GM21360 (cell line): Measurements from ENCODE around the gene RORC.
"Not testable (repeated sequence)": the region's sequence is repeated elsewhere in the genome, so short reads cannot be mapped to it uniquely, and the experiment has no call there.

Experiments used
- ATAC-seq: cut with Tn5 transposase; IDR thresholded peaks from one replicate; pipeline ENCODE4 v1.9.1; 2021; ENCODE audit warnings: mild to moderate bottlenecking, moderate library complexity; ENCODE audit not compliant: unreplicated experiment

Gene RORC

DNA sequence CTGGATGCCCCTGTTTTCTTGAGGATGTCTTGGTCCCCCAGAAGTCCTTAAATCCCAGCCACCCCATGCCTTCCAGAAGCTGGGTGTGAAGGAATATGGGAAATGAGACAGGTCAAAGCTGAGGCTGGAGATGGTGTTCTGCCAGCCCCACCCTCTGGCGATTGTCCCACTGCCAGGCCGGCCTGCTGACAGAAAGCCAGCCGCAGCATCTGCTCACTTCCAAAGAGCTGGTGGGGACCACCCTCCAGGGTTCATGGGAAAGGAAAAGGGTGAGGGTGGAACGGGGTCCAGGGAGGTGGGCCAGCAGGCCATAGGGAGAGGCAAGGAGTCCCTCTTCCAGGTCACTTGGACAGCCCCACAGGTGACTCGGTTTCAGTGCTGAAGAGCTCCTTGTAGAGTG is 24.5 kb downstream of the RORC start:
- no peak for ATAC-seq

DNA sequence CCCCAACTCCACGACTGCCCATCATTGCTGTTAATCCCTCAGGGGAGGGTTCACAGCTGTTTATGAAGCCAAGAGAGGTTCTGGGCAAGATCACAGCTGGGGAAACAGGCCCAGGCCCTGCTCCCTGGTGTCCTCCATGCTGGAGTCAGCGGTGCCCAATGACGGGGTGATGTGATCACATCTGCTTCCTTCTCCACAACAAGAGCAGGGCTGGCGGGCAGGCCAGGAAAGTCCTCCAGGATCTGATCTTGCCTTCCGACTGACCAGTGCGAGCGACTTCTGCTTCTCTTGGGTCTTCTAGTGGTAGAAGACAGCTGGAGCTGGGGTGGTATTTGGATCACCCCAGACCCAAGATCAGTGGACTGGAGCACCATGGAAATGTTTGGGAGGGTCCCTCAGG is 25.4 kb downstream of the RORC start:
- ATAC-seq, result no peak

DNA sequence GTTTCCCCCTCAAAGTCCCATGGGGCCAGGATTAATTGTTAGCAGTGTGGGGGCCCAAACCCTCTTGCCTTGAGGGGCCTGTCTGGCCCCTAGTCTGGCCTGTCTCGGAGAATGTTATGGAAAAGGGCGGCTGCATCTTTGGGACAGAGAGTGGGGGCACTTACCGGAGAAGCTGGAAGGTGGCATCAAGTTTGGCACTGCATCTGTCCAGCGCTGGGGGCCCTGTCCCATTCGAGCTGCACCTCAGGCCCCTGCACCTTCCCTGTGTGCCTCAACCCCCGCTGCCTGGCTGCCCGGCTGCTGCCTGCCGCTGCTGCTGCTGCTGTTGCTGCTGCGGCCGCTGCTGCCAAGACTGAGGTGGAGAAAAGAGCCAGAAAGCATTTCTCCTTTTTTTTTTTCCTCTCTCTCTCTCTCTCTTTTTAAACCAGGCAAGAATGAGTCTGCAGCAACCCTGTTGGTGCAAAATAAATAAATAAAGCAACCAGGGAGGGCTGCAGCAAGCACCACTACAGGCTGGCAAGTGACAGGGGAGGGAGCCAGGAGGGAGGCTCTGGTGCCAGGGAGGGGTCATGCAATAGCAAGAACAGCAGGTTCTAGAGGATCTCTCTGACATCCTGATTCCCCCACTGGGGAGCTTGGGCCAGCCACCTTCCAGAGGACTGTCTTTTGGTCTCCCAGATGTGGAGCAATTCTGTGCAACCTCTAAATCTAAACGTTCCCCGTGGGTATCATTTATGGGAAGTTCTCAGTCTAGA is 26.4 kb downstream of the RORC start, which contains the start of gene LINGO4:
LINGO4 (minus strand) TSS at position 354 of the 755 bp plus-strand sequence. CDS start 2,715 bp downstream, outside the sequence.
- no peak for ATAC-seq

DNA sequence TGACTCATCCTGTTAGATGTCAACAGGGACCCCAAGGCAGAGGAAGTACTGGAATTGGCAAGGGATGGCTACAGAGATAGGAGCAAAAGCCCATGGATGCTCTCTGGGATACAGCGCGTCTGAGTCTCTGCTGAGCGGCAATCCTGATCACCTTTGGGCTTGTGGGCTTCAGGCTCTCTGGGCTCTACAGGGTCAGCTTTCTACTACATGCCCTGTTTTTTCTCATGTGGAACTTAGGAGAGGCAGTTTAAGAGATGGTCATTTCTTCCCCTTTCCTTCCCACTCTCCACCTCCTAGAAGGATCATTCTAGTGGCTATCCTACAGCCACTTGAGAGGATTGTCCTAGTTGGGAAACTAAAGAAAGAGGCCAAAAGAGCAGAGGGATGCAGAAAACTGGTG is 27.7 kb downstream of the RORC start:
- ATAC-seq, result no peak

DNA sequence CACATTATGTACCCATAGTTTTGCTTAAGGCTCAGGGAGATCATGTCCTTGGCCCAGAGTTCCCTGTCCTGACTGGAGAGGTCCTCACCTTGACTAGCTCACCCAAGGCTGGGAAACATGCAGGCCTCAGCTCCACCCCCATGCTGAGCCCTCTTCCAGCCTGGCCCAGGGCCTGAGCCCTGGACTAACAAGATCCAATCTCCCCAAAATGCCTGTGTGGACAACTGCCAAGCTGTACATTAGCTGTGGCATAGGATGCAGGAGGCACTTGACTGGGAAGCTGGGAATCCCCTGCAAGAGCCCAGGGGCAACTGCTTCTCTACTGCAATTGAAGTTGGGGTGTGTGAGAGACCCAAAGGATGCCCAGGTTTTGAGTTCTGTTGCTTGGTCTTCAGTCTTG is 28.4 kb downstream of the RORC start:
- no peak for ATAC-seq

DNA sequence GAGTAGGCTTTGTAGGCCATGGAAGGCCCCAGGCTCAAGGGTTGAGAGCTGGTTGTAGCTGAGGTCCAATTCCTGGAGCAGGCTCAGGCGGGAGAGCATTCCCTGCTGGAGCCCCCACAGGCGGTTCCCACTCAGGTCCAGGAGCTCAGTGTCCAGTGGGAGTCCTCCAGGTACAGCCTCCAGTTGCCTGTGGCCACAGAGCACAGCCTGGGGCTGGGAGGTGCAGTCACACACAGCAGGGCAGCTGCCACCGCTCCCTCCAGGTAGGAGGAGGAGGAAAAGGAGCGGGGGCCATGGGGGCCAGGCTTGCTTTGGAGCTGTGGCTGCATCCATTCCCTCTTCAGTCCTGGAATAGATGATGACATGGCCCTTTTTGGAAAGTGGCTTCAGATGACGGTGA is 29.2 kb downstream of the RORC start:
- no peak for ATAC-seq

DNA sequence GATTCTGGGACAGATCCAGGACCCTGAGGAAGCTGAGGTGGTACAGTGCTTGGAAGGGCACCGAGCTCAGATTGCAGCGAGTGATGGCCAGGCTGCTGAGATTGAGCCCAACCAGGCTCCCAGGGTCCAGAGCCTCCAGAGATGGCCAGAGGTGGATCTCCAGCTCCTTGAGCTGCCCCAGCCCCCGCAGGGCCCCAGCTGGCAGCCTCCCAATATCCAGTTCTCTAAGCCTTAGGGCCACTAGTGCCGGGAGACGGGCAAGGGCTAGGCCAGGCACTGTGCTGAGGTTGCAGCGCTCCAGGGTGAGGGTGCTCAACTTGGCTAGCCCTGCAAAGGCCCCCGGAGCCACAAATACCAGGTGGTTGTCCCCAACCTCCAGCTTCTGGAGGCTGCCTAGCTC is 29.8 kb downstream of the RORC start:
- ATAC-seq, result no peak

DNA sequence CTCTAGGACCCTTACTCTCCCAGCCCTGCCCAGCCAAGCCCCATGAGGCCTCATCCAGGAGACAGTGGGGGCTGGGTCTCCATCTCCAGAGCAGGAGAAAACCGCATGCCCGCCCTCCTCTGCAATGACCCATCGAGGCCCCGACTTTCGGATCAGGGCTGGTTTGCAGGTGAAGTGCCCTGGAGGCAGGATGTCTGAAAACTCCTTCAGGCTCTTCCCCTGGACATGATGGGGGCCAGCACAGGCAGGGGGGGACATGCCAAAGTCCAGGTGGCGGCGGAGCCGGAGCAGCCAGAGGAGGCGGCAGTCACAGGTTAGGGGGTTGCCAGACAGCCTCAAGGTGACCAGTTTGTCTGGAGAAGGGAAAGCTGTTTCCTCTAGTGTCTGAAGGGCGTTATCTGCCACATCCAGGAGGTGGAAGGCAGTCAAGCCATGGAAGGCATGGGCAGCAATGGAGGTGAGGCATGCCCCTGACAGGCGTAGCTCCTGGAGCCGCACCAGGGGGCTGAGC is 30.2 kb downstream of the RORC start:
- ATAC-seq, result no peak

DNA sequence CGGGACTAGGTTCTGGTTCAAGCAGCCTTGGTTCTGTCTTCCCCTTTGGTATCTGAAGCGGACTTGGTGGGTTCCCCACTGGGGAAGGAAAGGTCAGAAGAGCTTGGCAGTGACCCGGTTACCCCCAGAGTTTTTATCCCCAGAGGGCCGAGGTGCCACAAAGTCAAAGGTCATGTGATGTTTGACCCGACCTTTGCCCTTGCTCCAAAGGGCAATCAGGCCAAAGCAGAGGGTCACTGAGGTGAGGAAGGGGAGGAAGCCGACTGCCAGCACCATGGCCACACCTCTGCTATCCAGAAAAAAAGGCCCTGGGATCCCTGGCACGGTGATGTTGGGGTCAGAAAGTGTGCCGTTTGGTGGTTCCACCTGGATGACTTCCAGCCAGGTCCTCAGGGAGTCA is 30.8 kb downstream of the RORC start:
- ATAC-seq, result no peak

DNA sequence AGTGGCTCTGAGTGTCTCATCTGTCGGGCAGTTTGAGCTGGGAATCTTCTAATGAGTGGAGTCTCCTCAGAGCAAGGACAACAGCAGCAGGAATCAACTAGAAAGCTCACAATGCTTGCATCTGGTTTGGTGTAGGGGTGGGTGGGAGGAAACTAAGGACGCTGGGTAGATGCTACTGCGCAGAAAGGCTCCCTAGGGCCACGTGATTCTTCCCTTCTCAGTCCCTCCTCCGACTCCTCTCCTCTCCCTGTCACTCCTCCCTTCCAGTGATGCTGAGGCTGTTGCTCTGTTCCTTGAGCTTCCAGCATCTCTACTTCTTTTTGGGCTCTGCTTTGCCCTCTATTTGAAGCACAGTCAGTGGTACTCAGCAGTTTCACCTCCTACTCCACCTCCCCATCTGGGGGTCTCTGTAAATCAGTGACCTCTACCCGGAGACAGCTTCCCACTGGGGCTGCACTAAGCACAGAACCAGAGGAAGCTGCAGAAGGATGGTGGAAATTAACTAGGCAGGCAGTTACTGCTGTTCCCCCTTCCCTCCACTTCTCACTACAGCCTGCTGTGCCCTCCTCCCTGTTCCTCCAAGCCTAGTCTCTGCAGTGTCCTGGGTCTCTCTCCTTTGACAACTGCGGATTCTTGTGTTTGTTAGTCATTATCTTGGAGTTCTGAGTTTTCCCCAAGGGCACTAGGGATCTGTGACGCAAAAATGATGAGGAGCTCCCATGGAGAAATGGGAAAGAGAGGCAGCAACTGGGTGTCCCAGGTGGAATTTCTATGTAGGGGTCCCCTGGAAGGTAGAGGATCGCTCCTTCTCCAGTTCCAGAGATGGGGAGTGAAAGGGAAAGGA is 32.2 kb downstream of the RORC start:
- ATAC-seq, result no peak

DNA sequence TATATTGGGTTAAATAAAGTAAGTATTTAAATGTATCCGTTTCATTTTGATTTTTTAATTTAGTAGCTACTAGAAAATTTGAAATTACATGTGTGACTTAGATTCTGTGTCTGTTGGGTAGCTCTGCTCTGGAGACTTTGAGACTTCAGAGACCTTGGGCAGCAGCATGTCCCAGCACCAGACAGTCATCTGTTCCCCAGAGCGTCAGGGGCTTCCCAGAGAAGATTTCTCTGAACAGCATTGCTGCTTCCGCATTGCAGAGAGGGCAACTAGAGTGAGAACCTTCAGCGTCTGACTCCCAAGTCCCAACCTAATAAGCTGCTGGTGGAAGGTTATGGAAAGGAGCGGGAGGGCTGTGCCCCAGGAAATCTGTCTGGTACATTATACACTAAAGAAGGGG is 33.0 kb downstream of the RORC start:
- ATAC-seq, result no peak

DNA sequence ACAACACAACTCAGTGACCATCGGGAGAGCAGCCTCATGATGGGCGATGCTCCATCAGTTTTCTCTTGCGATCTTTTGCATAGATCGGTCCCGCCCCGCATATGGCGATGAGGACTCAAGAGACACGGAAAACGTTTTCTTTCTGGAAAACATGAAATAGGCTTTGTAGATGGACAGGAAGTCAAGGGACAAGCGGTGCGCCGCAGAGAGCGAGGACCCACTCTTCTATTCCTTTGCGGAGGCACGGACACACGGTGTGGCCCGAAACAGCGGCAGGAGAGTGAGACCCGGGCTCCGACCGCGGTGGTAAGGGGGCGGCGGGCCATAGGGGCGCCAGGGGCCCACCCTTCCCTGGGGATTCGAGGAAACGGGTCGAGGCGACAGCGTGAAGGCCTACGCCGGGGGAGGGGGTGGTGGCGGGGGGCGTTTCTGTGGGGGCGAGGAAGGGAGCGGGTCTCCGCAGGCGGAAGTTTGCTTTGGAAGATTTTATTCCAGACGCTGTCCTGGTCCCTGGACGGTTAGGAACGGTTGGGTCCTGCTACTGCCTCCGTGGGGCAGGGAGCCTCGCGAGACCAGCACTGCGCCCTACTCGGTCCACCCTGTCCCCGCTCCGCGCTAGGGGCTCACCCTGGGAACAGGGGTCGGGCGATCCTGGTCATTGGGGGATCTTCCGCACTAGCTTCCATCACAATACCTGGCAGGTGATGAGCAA is 40.5 kb downstream of the RORC start:
- no peak for ATAC-seq

DNA sequence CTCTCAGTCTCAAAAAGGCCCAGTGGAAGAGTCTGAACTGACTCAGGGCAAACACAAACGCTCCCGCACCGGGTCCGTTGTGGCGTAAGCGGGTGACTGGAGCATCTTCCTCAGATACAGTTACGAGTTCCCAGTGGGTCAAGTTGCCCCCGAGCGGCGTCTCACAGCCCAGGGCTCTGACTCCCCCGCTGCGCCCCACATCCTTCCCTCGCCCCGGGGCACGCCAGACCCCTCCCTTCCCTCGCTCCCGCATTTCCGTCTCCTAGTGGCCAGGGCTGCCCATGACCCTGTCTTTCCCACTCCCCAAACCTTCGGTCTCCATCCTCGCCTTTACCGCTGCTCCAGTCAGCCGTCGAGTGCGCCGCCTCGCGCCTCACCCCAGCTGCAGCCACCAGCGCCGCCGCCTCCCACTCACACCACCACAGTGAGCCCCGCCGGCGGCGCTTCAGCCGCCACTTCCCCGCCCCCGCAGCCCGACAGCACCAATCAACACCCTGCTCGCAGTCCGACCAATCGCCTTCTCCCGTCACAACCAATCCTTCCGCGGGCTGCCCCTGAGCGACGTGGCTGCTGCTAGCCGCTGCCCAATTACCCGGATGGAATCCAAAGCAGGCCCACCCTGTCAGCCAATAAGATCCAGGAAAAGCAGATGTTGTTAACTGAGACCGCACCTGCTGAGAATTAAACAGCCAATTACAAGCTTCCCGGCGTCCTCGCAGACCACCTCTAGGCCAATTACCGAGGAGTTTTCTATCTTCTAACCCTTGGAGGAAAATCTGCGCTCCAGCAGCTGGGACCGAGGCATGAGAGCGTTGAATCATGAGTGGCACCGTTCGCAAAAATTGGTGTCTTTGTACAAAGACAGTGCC is 41.3 kb downstream of the RORC start, which contains the start of gene TDRKH:
TDRKH (minus strand) TSS at position 430 of the 869 bp plus-strand sequence. CDS start 7,478 bp downstream, outside the sequence.
- ATAC-seq, result peak; percentile 88

DNA sequence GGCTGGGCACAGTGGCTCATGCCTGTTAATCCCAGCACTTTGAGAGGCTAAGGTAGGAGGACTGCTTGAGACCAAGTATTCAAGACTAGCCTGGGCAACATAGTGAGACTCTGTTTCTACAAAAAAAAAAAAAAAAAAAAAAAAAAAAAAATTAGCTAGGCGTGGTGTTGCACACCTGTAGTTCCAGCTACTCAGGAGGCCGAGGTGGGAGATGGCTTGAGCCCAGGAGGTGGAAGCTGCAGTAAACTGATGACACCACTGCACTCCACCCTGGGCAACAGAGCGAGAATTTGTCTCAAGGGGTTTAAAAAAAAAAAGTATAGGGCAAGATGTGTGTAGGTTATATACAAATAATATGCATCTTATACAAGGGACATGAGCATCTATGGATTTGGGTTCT is 43.9 kb downstream of the RORC start:
- no peak for ATAC-seq

DNA sequence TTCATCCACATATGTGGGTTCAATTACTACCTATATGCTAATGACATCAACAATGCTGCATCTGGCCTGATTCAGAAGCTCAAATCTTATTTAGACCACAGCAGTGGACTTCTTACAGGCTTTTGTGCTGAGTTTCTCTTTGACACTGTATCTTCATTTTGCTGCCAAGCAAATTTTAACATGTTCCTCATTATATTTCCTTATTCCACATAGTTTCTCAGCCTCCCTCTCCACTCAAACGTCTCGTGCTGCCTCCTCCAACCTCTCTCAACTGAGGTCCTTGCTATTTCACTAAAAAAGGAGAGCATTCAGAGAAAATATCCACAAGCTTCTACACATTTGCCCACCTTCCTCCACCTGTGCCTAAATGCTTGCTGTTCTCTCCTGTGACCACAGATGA is 47.8 kb downstream of the RORC start:
- no peak for ATAC-seq

DNA sequence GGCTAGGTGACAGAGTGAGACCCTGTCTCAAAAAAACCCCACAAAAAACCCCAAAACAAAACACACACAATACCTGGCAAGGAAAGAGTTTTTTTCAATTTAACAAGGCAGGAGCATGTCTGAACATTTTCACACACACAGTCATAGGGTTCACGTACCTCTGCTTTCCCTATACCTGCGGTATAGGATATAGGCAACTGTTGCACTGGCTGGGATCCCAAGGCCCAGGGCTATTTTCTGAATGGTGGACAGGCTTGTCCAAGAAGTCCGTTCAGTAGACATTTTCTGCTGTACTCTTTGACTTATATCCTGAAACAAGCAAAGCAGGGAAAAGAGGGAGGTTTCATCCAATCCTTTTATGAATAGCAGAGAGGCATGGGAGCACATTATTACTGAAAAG is 48.9 kb downstream of the RORC start:
- no peak for ATAC-seq

DNA sequence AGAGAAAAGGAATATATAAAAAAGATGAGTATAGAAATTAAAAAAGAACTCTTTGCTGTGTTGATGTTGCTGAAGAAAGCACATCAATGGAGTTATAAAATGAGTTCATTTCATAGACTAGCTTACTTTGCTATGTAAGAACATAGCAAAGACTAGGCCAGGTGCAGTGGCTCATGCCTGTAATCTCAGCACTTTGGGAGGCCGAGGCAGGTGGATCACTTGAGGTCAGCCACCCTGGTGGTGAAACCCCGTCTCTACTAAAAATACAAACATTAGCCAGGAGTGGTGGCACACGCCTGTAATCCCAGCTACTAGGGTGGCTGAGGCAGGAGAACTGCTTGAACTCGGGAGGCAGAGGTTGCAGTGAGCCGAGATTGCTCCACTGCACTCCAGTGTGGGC is 49.6 kb downstream of the RORC start:
- not testable (repeated sequence) for ATAC-seq

DNA sequence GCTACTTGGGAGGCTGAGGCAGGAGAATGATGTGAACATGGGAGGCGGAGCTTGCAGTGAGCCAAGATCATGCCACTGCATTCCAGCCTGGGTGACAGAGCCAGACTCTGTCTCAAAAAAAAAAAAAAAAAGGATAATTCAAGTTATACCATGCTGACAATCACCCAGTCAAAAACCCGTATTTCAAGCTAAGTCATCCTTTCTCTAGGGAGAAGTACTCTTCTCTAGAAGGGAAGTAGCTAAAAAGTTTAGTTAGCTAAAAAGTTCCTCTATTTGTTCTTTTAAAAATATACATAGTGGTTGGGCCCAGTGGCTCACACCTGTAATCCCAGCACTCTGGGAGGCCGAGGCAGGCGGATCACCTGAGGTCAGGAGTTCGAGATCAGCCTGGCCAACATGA is 50.9 kb downstream of the RORC start:
- ATAC-seq, result not testable (repeated sequence)

DNA sequence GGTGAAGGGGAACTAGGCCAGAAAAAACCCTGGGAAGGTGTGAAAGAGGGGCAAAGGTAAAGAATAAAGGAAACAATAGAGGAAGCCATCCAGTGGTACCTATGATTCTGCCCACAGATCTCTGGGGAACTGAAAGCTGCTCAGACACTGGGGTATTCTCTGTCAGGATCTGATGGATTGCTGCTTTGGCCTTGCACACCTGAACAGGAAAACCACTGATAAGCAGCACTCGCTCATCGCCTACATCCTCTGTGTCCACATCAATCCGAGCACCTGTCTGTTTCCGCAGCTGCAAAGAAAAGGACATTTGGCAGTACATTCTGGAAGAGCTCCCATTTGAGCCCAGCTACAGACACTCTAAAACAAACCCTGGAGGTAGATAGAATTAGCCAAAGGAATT is 51.8 kb downstream of the RORC start:
- ATAC-seq, result no peak

DNA sequence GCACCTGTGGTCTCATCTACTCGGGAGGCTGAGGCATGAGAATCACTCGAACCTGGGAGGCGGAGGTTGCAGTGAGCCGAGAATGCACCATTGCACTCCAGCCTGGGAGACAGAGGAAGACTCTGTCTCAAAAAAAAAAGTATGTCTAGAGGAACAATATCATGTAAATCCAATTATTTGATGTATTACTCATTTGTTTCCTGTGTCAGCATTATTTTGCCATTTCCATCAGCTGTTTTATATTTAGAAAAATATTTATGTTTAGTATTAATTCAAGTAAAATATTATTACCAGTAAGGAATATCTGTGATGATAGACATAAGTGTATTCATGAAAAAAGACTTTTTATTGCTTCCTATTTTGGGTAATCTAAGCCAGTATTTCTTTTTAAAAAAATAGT is 54.3 kb downstream of the RORC start:
- ATAC-seq, result no peak
